Thoracic aorta (tissue), 2 donors: Measurements from ENCODE around the gene NECTIN2. TPM values are rescaled to one million over a fixed set of nuclear protein-coding genes. Genes with fewer than 3 reads are reported as not detected.
A peak's percentile ranks its signal among the peaks of the same experiment; 100 is the strongest.
"Not testable (repeated sequence)": the region's sequence is repeated elsewhere in the genome, so short reads cannot be mapped to it uniquely, and the experiment has no call there.

Source experiments
- ATAC-seq: fragments of 150-250 bp; one replicate; pipeline ENCODE4 v1.8.0; 2017; ENCODE audit warnings: low read depth; ENCODE audit not compliant: insufficient number of reproducible peaks, low FRiP score
- DNase-seq: peaks from one replicate; pipeline ENCODE4 v3.0.0-alpha.2; 2020; ENCODE audit warnings: low spot score
- H3K27ac ChIP-seq, 2 donors: fragments of 200-600 bp; sonication (generic); 1 replicate in 1 of 2; 2 replicates in 1 of 2; pipeline ENCODE4 v1.5.1; 2016; ENCODE audit warnings: mild to moderate bottlenecking in 2 of 2, moderate library complexity in 2 of 2
- H3K27me3 ChIP-seq: fragments of 200-600 bp; sonication (generic); replicated peaks from 2 replicates; pipeline ENCODE4 v1.6.0; 2016; ENCODE audit warnings: mild to moderate bottlenecking; ENCODE audit not compliant: insufficient read depth
- H3K36me3 ChIP-seq: fragments of 200-600 bp; sonication (generic); one replicate; pipeline ENCODE4 v1.5.1; 2016
- H3K4me1 ChIP-seq, 2 donors: fragments of 200-600 bp; sonication (generic); 1 replicate in 1 of 2; 2 replicates in 1 of 2; pipeline versions ENCODE4 v1.5.1 to v1.6.0; 2016; ENCODE audit warnings: low read depth in 2 of 2, mild to moderate bottlenecking in 1 of 2; ENCODE audit not compliant: control insufficient read depth in 1 of 2
- H3K4me3 ChIP-seq: fragments of 200-600 bp; sonication (generic); 2 replicates; pipeline ENCODE4 v1.5.1; 2016; ENCODE audit warnings: mild to moderate bottlenecking
- H3K9me3 ChIP-seq: fragments of 200-600 bp; sonication (generic); 2 replicates; pipeline ENCODE4 v1.5.1; 2016
- total RNA-seq, 2 donors: library from RNA; depleted of rRNA; stranded (reverse); fragments of >200 nt; gene quantifications; one replicate each; pipeline versions ENCODE4 v1.1.0 to v1.2.3, GENCODE V29; 2016
- TF ChIP-seq, protein P1 (sequence below): fragments of 200-600 bp; sonication (generic); IDR thresholded peaks from one replicate; pipeline ENCODE4 v1.5.1; 2019; ENCODE audit warnings: antibody characterized with exemption

The NECTIN2 gene
- total RNA-seq, 2 donors from 2014 or later = 61.7 to 84.3 TPM

DNA sequence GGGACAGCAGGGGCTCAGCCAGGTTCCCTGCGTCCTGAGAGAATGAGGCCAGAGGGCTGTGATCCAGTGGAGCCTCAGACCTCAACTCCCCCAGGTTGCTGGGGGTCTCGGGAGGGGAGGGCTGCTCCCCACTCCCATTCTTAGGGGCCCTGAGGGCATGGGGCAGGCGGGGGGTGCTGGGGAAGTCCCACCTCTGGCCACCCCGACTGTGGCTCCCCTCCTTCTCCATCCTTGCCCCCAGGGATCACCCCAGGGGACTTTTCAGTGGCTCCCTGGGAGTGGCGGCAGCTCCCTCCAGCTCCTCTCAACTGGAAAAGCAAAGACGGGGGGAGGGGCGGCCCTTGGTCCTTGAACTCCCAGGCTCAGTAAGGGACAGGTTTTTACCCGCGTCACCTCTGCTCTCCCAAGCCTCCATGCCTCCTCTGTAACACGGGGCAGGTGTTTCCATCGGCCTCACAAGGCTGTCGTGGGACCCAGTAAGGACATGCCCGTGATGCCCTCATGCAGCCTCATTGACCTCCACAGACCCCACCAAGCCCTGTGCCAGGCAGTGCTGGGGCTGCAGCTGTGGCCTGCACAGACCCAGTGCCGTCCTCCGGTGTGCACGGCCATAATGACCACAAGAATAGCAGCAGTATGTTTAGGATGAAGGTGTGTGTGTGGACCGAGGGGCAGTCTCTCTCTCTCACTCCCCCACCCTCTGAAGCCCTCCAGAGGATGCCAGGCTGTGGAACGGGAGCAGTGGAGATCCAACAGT is 33.4 kb downstream of the NECTIN2 start:
- H3K4me1 ChIP-seq = peaks cover 4 to 12% of the 10 kb centered on the region in 2 donors
- TF ChIP-seq, protein P1, sequence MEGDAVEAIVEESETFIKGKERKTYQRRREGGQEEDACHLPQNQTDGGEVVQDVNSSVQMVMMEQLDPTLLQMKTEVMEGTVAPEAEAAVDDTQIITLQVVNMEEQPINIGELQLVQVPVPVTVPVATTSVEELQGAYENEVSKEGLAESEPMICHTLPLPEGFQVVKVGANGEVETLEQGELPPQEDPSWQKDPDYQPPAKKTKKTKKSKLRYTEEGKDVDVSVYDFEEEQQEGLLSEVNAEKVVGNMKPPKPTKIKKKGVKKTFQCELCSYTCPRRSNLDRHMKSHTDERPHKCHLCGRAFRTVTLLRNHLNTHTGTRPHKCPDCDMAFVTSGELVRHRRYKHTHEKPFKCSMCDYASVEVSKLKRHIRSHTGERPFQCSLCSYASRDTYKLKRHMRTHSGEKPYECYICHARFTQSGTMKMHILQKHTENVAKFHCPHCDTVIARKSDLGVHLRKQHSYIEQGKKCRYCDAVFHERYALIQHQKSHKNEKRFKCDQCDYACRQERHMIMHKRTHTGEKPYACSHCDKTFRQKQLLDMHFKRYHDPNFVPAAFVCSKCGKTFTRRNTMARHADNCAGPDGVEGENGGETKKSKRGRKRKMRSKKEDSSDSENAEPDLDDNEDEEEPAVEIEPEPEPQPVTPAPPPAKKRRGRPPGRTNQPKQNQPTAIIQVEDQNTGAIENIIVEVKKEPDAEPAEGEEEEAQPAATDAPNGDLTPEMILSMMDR = no peak
- H3K27me3 ChIP-seq = no peaks in the 10 kb centered on the region
- ATAC-seq (no peak), DNase-seq (no peak)
- peaks cover 29% of the 10 kb centered on the region for H3K36me3 ChIP-seq
- H3K4me3 ChIP-seq = no peak overlapping the region
- no peak overlapping the region for H3K27ac ChIP-seq
- H3K9me3 ChIP-seq = no peaks in the 10 kb centered on the region

DNA sequence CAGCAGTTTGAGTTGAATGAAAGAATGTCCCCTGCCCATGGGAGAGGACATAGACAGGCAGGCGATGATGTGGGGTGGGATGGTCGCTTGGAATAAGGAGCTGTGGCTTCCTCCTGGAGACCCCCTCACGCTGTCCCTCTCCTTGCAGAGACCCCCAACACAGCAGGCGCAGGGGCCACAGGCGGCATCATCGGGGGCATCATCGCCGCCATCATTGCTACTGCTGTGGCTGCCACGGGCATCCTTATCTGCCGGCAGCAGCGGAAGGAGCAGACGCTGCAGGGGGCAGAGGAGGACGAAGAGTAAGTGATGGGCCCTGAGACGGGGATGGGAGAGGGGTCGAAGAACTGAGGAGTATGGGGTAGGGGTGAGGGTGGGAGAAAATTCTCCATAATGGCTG is 36.0 kb downstream of the NECTIN2 start:
- Histone ChIP-seq H3K36me3 (peaks cover 23% of the 10 kb centered on the region), H3K27ac (no peak overlapping the region), H3K27me3 (no peaks in the 10 kb centered on the region), H3K9me3 (no peaks in the 10 kb centered on the region), H3K4me3 (no peak overlapping the region), H3K4me1 (peaks cover 4 to 14% of the 10 kb centered on the region in 2 donors)
- no peak for DNase-seq
- TF ChIP-seq, protein P1 = no peak
- no peak for ATAC-seq

DNA sequence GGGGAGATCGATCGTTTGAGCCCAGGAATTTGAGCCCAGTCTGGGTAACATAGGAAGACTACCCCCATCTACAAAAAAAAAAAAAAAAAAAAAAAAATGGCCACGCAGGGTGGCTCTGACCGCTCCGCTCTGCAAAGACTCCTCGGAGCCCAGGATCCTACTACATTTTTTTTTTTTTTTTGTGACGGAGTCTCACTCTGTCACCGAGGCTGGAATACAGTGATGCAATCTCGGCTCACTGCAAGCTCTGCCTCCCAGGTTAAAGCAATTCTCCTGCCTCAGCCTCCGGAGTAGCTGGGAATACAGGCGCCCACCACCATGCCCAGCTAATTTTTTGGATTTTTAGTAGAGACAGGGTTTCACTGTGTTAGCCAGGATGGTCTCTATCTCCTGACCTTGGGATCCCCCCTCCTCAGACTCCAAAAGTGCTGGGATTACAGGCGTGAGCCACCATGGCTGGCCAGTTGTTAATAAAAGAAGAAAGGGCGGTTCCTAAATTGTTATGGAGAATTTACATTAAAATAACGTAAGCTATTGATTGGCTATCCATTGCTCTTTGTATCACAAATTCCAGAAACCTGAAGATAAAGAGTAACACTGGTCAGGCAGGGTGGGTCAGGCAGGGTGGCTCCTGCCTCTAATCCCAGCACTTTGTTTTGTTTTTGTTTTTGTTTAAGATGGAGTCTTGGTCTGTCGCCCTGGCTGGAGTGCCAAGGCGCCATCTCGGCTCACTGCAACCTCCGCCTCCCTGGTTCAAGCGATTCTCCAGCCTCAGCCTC is 36.7 kb downstream of the NECTIN2 start:
- peaks cover 23% of the 10 kb centered on the region for H3K36me3 ChIP-seq
- H3K27ac ChIP-seq, ATAC-seq, DNase-seq, H3K9me3 ChIP-seq, H3K4me3 ChIP-seq, H3K27me3 ChIP-seq: not testable (repeated sequence)
- H3K4me1 ChIP-seq = peaks cover 4 to 14% of the 10 kb centered on the region in 2 donors

DNA sequence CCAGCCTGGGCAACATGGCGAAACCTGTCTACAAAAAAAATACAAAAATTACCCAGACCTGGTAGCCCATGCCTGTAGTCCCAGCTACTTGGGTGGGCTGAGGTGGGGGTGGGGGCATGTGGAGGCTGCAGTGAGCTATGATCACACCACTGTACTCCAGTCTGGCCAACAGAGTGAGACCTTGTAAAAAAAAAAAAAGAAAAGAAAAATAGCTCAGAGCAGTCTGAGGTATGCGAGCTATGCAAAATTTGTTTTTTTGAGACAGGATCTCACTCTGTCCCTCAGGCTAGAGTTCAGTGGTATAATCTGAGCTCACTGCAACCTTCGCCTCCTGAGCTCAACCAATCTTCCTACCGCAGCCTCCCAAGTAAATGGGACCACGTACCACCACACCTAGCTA is 37.8 kb downstream of the NECTIN2 start:
- Histone ChIP-seq H3K4me1 (peaks cover 4 to 14% of the 10 kb centered on the region in 2 donors), H3K27me3 (no peaks in the 10 kb centered on the region), H3K27ac (peak overlapping the region in 1 of 2 donors; percentile 10), H3K9me3 (no peaks in the 10 kb centered on the region), H3K4me3 (no peak overlapping the region), H3K36me3 (peaks cover 24% of the 10 kb centered on the region)
- DNase-seq (no peak), ATAC-seq (peak; percentile 34)
- TF ChIP-seq, protein P1 = no peak

DNA sequence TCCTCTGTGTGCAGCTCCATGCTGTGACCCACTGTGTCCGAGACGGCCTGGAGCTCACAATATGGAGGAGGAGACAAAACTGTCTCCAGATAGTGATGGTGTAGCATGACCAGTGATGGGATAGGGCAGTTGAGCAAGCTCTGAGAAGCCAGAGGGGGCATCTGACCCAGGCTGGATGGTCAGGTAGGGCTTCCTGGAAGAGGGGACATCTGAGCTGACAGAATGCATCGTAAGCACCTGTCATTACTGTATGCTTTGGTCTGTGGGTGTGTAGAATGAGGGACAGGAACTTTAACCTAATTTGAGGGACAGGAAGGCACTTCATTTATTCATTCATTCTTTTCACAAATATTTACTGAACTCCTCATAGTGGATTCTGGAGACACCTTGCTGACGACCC is 38.5 kb downstream of the NECTIN2 start:
- TF ChIP-seq, protein P1 = no peak
- H3K4me3 ChIP-seq = no peak overlapping the region
- peaks cover 24% of the 10 kb centered on the region for H3K36me3 ChIP-seq
- H3K27me3 ChIP-seq = no peaks in the 10 kb centered on the region
- DNase-seq (no peak), ATAC-seq (no peak)
- peaks cover 5 to 17% of the 10 kb centered on the region in 2 donors for H3K4me1 ChIP-seq
- H3K9me3 ChIP-seq = no peaks in the 10 kb centered on the region
- peak overlapping the region in 1 of 2 donors; percentile 10 for H3K27ac ChIP-seq
